Chondrocyte (in vitro differentiated cells): ENCODE measurements around the gene DCTN2. TPM values are rescaled to one million over a fixed set of nuclear protein-coding genes. Genes with fewer than 3 reads are reported as not detected.

ENCODE experiments used
- DNase-seq: peaks from one replicate; pipeline ENCODE4 v3.0.0; 2021; ENCODE audit warnings: mixed read lengths, low spot score
- H3K27ac Mint-ChIP-seq: one replicate; pipeline ENCODE4 v1.8.0; 2021; ENCODE audit warnings: mild to moderate bottlenecking, moderate library complexity, mixed read lengths; ENCODE audit not compliant: unreplicated experiment
- H3K27me3 Mint-ChIP-seq: 2 replicates; pipeline ENCODE4 v1.8.0; 2021; ENCODE audit warnings: low read depth, mixed read lengths
- H3K36me3 Mint-ChIP-seq: 2 replicates; pipeline ENCODE4 v1.8.0; 2021; ENCODE audit warnings: low read depth, mixed read lengths
- H3K4me1 Mint-ChIP-seq: 2 replicates; pipeline ENCODE4 v1.8.0; 2021; ENCODE audit warnings: low read depth, mild to moderate bottlenecking, mixed read lengths
- H3K4me3 Mint-ChIP-seq: one replicate; pipeline ENCODE4 v1.8.0; 2021; ENCODE audit warnings: mild to moderate bottlenecking, moderate library complexity, mixed read lengths; ENCODE audit not compliant: unreplicated experiment
- H3K9me3 Mint-ChIP-seq: 2 replicates; pipeline ENCODE4 v1.8.0; 2021; ENCODE audit warnings: low read depth, mixed read lengths
- total RNA-seq: library from RNA; stranded (reverse); gene quantifications from 3 replicates; pipeline ENCODE4 v1.2.1, GENCODE V29; 2021
- TF ChIP-seq, protein P1 (sequence below): fragments of 200-600 bp; sonication (generic); IDR thresholded peaks from 2 replicates; pipeline ENCODE4 v1.5.0; 2021; ENCODE audit warnings: antibody characterized with exemption, mild to moderate bottlenecking, moderate library complexity

DCTN2 gene
- total RNA-seq, 1 donor from 2014 or later = 112 TPM

DNA sequence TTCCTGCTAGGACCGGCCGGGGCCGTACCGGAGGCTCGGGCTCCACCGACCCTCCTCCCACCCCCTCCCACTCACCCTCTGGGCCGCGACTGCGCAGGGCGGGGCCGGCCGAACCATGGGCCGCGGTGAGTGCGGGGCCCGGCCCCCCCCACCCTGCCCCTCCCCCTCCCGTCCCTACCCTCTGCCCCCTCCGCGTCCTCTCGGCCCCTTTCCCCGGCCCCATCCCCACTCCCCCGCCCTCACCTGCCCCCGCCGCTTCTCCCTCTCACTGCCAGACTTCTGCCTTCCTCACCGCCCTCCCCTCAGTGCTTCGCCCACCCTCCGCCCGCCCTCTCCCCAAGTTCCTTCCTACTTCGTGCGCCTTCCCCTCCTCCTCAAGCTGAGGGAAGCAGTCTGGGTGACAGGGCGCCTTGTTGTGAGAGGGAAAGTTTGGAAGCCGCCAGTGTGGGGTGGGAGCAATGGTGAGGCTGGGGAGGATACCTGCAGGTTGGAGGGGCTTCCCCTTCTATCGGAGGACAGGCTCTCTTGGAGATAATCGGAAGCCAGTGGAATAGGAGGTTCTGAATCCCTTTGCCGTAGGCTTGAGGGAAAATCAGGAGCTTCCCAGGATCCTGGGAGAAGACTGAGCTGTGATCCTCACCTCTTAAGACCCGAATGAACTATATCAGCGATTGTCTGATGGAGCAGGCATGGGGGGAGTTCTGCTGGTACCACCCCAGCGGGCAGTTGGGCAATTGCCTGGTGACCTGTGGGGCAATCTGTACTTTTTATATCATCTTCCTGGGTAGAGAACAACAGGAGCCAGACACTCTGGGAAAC, 23.9 kb downstream of the DCTN2 start:
- peak overlapping the region; percentile 97 for H3K27ac Mint-ChIP-seq
- H3K27me3 Mint-ChIP-seq = no peaks in the 10 kb centered on the region
- peaks cover 62% of the 10 kb centered on the region for H3K4me1 Mint-ChIP-seq
- TF ChIP-seq, protein P1, sequence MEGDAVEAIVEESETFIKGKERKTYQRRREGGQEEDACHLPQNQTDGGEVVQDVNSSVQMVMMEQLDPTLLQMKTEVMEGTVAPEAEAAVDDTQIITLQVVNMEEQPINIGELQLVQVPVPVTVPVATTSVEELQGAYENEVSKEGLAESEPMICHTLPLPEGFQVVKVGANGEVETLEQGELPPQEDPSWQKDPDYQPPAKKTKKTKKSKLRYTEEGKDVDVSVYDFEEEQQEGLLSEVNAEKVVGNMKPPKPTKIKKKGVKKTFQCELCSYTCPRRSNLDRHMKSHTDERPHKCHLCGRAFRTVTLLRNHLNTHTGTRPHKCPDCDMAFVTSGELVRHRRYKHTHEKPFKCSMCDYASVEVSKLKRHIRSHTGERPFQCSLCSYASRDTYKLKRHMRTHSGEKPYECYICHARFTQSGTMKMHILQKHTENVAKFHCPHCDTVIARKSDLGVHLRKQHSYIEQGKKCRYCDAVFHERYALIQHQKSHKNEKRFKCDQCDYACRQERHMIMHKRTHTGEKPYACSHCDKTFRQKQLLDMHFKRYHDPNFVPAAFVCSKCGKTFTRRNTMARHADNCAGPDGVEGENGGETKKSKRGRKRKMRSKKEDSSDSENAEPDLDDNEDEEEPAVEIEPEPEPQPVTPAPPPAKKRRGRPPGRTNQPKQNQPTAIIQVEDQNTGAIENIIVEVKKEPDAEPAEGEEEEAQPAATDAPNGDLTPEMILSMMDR = no peak
- no peak for DNase-seq
- H3K36me3 Mint-ChIP-seq = peaks cover 25% of the 10 kb centered on the region
- no peaks in the 10 kb centered on the region for H3K9me3 Mint-ChIP-seq
- H3K4me3 Mint-ChIP-seq = peak overlapping the region; percentile 96

DNA sequence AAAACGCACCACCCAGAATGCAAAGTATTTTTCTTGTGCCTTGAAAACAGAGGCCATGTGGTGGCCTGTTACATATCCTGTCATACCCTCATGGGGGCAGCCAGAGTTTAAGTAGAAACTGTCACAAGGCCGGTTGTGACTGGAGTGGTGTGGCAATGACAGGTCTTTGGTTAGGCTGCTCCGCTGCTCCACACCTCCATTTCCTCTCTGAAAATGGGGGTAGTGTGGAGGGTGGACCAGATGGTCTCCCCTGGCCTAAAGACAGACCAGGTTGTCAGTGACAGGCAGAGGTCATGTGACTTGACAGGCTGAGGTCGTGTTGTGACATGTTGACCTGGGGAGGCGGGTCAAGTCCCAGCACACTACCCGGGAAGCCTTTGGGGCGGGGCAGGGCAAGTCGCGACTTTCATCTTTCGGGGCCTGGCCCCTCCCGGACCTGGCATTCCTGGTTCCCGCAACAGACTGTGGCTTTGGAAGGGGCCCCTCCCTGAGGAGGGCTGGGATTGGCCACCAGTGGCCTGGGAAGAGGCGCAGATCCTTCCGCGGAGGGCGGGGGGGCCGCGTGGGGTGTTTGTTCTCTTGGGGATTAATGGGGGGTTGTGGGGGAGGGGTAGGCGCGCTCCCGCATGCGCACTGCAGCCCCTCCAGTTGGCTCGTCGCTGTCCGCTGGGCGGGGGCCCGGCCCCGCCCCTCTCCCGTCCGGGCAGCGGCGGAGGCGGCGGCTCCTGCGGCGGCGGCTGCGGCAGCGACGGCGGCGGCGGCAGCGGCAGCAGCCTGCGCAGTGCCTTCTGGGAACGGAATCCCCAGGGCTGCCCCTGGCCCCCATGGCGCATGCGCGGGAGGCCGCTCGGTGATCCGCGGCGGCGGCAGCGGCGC, 24.7 kb downstream of the DCTN2 start, which contains the start of gene MBD6:
Gene MBD6 (plus strand): TSS at position 814 of the 876 bp plus-strand sequence. CDS start 1,480 bp downstream, outside the sequence.
- TF ChIP-seq, protein P1 = no peak
- peak within 1 kb of the TSS; percentile 100 for H3K27ac Mint-ChIP-seq
- H3K4me3 Mint-ChIP-seq = peak within 1 kb of the TSS; percentile 96
- peaks cover 29% of the 10 kb centered on the region for H3K36me3 Mint-ChIP-seq
- DNase-seq = no peak
- peaks cover 70% of the 10 kb centered on the region for H3K4me1 Mint-ChIP-seq
- no peaks in the 10 kb centered on the region for H3K27me3 Mint-ChIP-seq
- H3K9me3 Mint-ChIP-seq = no peaks in the 10 kb centered on the region

DNA sequence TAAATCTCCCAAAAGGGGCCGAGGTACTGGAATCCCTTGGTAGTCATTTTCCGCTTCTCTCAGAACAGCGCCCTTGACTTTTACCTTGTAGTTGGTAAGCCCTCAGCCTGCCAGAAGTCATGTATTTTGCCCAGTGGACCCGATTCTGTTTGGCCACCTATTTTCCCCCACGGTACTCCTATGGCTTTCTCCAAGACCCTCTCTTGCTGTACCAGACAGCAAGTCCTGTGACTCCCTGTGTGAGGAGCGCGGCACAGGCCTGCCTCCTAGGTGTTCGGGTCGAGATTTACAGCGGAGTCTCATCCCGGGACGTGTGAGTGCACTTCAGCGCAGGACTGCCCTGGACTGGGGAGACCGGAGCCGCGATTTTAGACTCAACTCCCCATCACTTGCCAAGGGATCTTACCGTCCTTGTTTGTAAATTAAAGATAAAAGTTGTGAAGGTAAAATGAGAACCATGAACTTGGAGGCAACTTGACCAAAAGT, 25.4 kb downstream of the DCTN2 start:
- Mint-ChIP-seq H3K27ac (peak overlapping the region; percentile 100), H3K4me3 (peak overlapping the region; percentile 74), H3K36me3 (peaks cover 32% of the 10 kb centered on the region), H3K9me3 (no peaks in the 10 kb centered on the region), H3K4me1 (peaks cover 73% of the 10 kb centered on the region), H3K27me3 (no peaks in the 10 kb centered on the region)
- TF ChIP-seq, protein P1 = peak; percentile 39
- DNase-seq = no peak

GRCh38 chr12:57520053-57520818, 26.8 kb downstream of the DCTN2 start, which contains the start of gene DDIT3:
Gene DDIT3 (minus strand): TSS chr12:57520514. CDS start chr12:57517406, 3,108 bp downstream.
- no peaks in the 10 kb centered on the region for H3K27me3 Mint-ChIP-seq
- peak; percentile 99 for DNase-seq
- peaks cover 44% of the 10 kb centered on the region for H3K36me3 Mint-ChIP-seq
- TF ChIP-seq, protein P1 = peak; percentile 17
- peaks cover 74% of the 10 kb centered on the region for H3K4me1 Mint-ChIP-seq
- H3K4me3 Mint-ChIP-seq = peak within 1 kb of the TSS; percentile 95
- no peaks in the 10 kb centered on the region for H3K9me3 Mint-ChIP-seq
- peak within 1 kb of the TSS; percentile 100 for H3K27ac Mint-ChIP-seq
